A549 (cell line): ENCODE measurements around the gene PKLR. TPM values are rescaled to one million over a fixed set of nuclear protein-coding genes. Genes with fewer than 3 reads are reported as not detected.

Experiments
- ATAC-seq, 2 experiments: fragments of 200-7000 bp in 1 of 2; fragments of >200 bp in 1 of 2; cut with Nextera tagmentation in 1 of 2; cut with Tn5 transposase in 1 of 2; 3 replicates each; pipeline versions ENCODE4 v1.8.0 to v1.9.1; 2018 to 2020; ENCODE audit warnings: mild to moderate bottlenecking in 1 of 2, moderate library complexity in 1 of 2
- CTCF ChIA-PET: fragments of 300-600 bp; sonication (Branson Sonifier 250); formaldehyde crosslinking; extraction: SDS; loops from one replicate; lab custom pipeline; 2021; ENCODE audit warnings: antibody characterized with exemption, inconsistent platforms; lab: Yijun Ruan, JAX
- POLR2A ChIA-PET: fragments of 350-600 bp; formaldehyde crosslinking; extraction: SDS; loops from one replicate; lab custom pipeline; 2021; ENCODE audit warnings: antibody characterized with exemption, inconsistent platforms; lab: Yijun Ruan, JAX
- DNase-seq, 2 experiments: peaks; one replicate each; pipeline versions ENCODE4 v3.0.0 to v3.0.0-alpha.2; 2011 to 2016; ENCODE audit warnings: low read depth in 1 of 2, low spot score in 1 of 2
- FAIRE-seq: peaks from 2 replicates; lab custom pipeline; 2011; peaks lifted over from hg19 to GRCh38; lab: Jason Lieb, UNC
- H3K27ac ChIP-seq, 2 experiments: fragments of >200 bp; sonication (Bioruptor Twin); formaldehyde crosslinking; 3 replicates each; pipeline ENCODE4 v1.5.1; 2016 to 2017
- H3K4me1 ChIP-seq: fragments of >200 bp; sonication (Bioruptor Twin); formaldehyde crosslinking; 3 replicates; pipeline ENCODE4 v1.6.1; 2016
- H3K4me2 ChIP-seq: fragments of >200 bp; sonication (Bioruptor Twin); formaldehyde crosslinking; 3 replicates; pipeline ENCODE4 v1.6.1; 2016
- H3K4me3 ChIP-seq: fragments of >200 bp; sonication (Bioruptor Twin); formaldehyde crosslinking; 3 replicates; pipeline ENCODE4 v1.5.1; 2016
- H3K9me3 ChIP-seq: fragments of >200 bp; sonication (Bioruptor Twin); formaldehyde crosslinking; 3 replicates; pipeline ENCODE4 v1.6.1; 2016
- BCL3 ChIP-seq: fragments of >200 bp; sonication (Bioruptor Twin); formaldehyde crosslinking; IDR thresholded peaks from 3 replicates; pipeline ENCODE4 v1.6.1; 2016
- CHD4 ChIP-seq: fragments of 200-600 bp; sonication (generic); IDR thresholded peaks from 2 replicates; pipeline ENCODE4 v1.6.1; 2016; ENCODE audit warnings: antibody characterized with exemption, mild to moderate bottlenecking, borderline replicate concordance
- ELK1 ChIP-seq: fragments of 150-350 bp; IDR thresholded peaks from 2 replicates; pipeline ENCODE4 v1.6.1; 2014; ENCODE audit warnings: low read depth, mild to moderate bottlenecking, low read length
- HOXB5 ChIP-seq: fragments of 250-450 bp; sonication (Bioruptor Pico); IDR thresholded peaks from 2 replicates; pipeline ENCODE4 v1.5.0; 2020; ENCODE audit warnings: mild to moderate bottlenecking, moderate library complexity
- KDM1A ChIP-seq: fragments of 200-600 bp; sonication (generic); IDR thresholded peaks from 2 replicates; pipeline ENCODE4 v1.6.1; 2016; ENCODE audit warnings: low read depth, mild to moderate bottlenecking
- KDM5A ChIP-seq: fragments of 200-600 bp; sonication (generic); IDR thresholded peaks from 2 replicates; pipeline ENCODE4 v1.6.1; 2016; ENCODE audit warnings: antibody characterized with exemption, mild to moderate bottlenecking
- NR3C1 ChIP-seq: fragments of >200 bp; sonication (Bioruptor Twin); formaldehyde crosslinking; IDR thresholded peaks from 3 replicates; pipeline ENCODE4 v1.6.1; 2017
- PBX3 ChIP-seq: IDR thresholded peaks from 2 replicates; pipeline ENCODE4 v1.6.1; 2012
- POLR2A ChIP-seq: IDR thresholded peaks from 2 replicates; pipeline ENCODE4 v1.6.1; 2012; ENCODE audit warnings: mild to moderate bottlenecking, low read length
- POLR2AphosphoS2 ChIP-seq: conservative IDR thresholded peaks from 2 replicates; pipeline ENCODE4 v1.6.1; 2012; ENCODE audit warnings: low read length, improper control_type of control experiment, inconsistent platforms
- RARB ChIP-seq: fragments of 250-450 bp; sonication (Bioruptor Pico); IDR thresholded peaks from 2 replicates; pipeline ENCODE4 v1.8.0; 2021; ENCODE audit warnings: mild to moderate bottlenecking, moderate library complexity
- RCOR1 ChIP-seq: fragments of 150-350 bp; IDR thresholded peaks from 2 replicates; pipeline ENCODE4 v1.6.1; 2014; ENCODE audit warnings: antibody characterized with exemption, low read length, low read depth
- RFX5 ChIP-seq: fragments of 450-650 bp; IDR thresholded peaks from 2 replicates; pipeline ENCODE4 v1.7.1; 2014; ENCODE audit warnings: antibody characterized with exemption, mild to moderate bottlenecking, moderate library complexity
- RNF2 ChIP-seq: fragments of 200-600 bp; sonication (generic); IDR thresholded peaks from 2 replicates; pipeline ENCODE4 v1.6.1; 2016; ENCODE audit warnings: low read depth, mild to moderate bottlenecking, antibody characterized with exemption, moderate library complexity, borderline replicate concordance
- TP53 ChIP-seq: fragments of 250-450 bp; sonication (Bioruptor Pico); IDR thresholded peaks from 2 replicates; pipeline ENCODE4 v1.5.0; 2021; ENCODE audit warnings: mild to moderate bottlenecking, moderate library complexity
- ZFP36 ChIP-seq: fragments of 450-650 bp; IDR thresholded peaks from 2 replicates; pipeline ENCODE4 v1.6.1; 2014; ENCODE audit warnings: borderline replicate concordance; ENCODE audit not compliant: partially characterized antibody
- ZNF302 ChIP-seq: fragments of 250-450 bp; sonication (Bioruptor Pico); IDR thresholded peaks from 2 replicates; pipeline ENCODE4 v1.9.0; 2021; ENCODE audit warnings: inconsistent platforms, mild to moderate bottlenecking, moderate library complexity
- WGBS: methylation state at CpG from one replicate; pipeline ENCODE4 v1.1.6; 2017; ENCODE audit errors: missing lambda C conversion rate; 5-methylcytosine and 5-hydroxymethylcytosine counted together
- polyA plus RNA-seq, 4 experiments: library from polyadenylated mRNA; depleted of rRNA in 3 of 4; stranded (reverse); fragments of >200 nt; fragmentation: RNase III in 1 of 4; extraction: RNeasy Plus Mini Kit Qiagen cat#74134 plus additional on column Dnase treatment in 1 of 4; gene quantifications; 2 replicates in 3 of 4; 3 replicates in 1 of 4; pipeline ENCODE4 v1.2.3, GENCODE V29; 2011 to 2017
- TF ChIP-seq, protein P1 (sequence below): fragments of 200-600 bp; sonication (generic); IDR thresholded peaks from 2 replicates; pipeline ENCODE4 v1.6.1; 2016; ENCODE audit warnings: antibody characterized with exemption, mild to moderate bottlenecking, moderate library complexity
- TF ChIP-seq, protein P2 (sequence below): fragments of 250-450 bp; sonication (Bioruptor Pico); IDR thresholded peaks from 2 replicates; pipeline ENCODE4 v1.5.0; 2020; ENCODE audit warnings: low read depth, mild to moderate bottlenecking, moderate library complexity

PKLR gene
- polyA plus RNA-seq, 2 of the 4 experiments (the other 2 are of a cell fraction), result 0.03 TPM; not detected in 1

DNA sequence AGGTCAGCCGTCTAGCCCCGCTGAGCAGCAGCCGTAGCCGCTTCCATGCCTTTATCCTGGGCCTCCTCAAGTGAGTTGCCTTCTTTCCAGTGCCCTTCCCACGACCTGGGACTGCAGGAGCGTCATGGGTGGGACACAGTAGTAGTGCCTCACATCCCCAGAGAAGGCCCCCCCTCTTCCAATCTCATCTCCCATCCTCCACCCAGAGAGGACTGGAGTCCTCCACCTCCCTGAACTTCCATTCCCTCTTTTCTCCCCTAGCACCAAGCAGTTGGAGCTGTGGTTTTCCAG, 24.3 kb upstream of the PKLR start:
- TF ChIP-seq PBX3 (no peak), ELK1 (no peak), KDM1A (no peak), HOXB5 (CRISPR knock-in tag) (no peak), TP53 (CRISPR knock-in tag) (no peak), RARB (no peak), ZFP36 (no peak), POLR2A (no peak), BCL3 (no peak), ZNF302 (CRISPR knock-in tag) (no peak), RCOR1 (no peak), RFX5 (no peak), POLR2AphosphoS2 (no peak), CHD4 (no peak), RNF2 (no peak), KDM5A (no peak), NR3C1 (no peak)
- TF ChIP-seq, protein P1, sequence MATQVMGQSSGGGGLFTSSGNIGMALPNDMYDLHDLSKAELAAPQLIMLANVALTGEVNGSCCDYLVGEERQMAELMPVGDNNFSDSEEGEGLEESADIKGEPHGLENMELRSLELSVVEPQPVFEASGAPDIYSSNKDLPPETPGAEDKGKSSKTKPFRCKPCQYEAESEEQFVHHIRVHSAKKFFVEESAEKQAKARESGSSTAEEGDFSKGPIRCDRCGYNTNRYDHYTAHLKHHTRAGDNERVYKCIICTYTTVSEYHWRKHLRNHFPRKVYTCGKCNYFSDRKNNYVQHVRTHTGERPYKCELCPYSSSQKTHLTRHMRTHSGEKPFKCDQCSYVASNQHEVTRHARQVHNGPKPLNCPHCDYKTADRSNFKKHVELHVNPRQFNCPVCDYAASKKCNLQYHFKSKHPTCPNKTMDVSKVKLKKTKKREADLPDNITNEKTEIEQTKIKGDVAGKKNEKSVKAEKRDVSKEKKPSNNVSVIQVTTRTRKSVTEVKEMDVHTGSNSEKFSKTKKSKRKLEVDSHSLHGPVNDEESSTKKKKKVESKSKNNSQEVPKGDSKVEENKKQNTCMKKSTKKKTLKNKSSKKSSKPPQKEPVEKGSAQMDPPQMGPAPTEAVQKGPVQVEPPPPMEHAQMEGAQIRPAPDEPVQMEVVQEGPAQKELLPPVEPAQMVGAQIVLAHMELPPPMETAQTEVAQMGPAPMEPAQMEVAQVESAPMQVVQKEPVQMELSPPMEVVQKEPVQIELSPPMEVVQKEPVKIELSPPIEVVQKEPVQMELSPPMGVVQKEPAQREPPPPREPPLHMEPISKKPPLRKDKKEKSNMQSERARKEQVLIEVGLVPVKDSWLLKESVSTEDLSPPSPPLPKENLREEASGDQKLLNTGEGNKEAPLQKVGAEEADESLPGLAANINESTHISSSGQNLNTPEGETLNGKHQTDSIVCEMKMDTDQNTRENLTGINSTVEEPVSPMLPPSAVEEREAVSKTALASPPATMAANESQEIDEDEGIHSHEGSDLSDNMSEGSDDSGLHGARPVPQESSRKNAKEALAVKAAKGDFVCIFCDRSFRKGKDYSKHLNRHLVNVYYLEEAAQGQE, result no peak
- TF ChIP-seq, protein P2, sequence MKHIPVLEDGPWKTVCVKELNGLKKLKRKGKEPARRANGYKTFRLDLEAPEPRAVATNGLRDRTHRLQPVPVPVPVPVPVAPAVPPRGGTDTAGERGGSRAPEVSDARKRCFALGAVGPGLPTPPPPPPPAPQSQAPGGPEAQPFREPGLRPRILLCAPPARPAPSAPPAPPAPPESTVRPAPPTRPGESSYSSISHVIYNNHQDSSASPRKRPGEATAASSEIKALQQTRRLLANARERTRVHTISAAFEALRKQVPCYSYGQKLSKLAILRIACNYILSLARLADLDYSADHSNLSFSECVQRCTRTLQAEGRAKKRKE, result no peak
- FAIRE-seq (no peak), ATAC-seq (no peak), DNase-seq (no peak)
- H3K4me2 ChIP-seq, result peak overlapping the region; percentile 80
- peak overlapping the region; percentile 94 to 98 for H3K27ac ChIP-seq
- 83% methylated on average over 6 of the region's 6 CpGs for WGBS
- POLR2A ChIA-PET, result no interaction called here
- CTCF ChIA-PET, result interaction anchor here (1.3 to 7.7 kb wide), 9 partner anchors 14 to 266 kb away, joined by 3 to 149 read pairs (median 26); partner anchors contain the start of gene FDPS
- no peaks in the 10 kb centered on the region for H3K9me3 ChIP-seq
- H3K4me3 ChIP-seq, result peak overlapping the region; percentile 71
- peaks cover 20% of the 10 kb centered on the region for H3K4me1 ChIP-seq
